Tibial artery (tissue), 4 donors: Measurements from ENCODE around the gene PRICKLE2.

Experiments used
- DNase-seq, 2 donors: peaks; one replicate each; pipeline ENCODE4 v3.0.0-alpha.2; 2019
- H3K27ac ChIP-seq, 2 donors: fragments of 200-600 bp; sonication (generic) in 1 of 2; 1 replicate in 1 of 2; 2 replicates in 1 of 2; pipeline ENCODE4 v1.5.1; 2018 to 2019; ENCODE audit warnings: mild to moderate bottlenecking in 1 of 2
- H3K27me3 ChIP-seq, 2 donors: fragments of 200-600 bp; sonication (generic) in 1 of 2; one replicate each; pipeline versions ENCODE4 v1.5.1 to v1.6.0; 2016 to 2019
- H3K36me3 ChIP-seq, 3 donors: fragments of 200-600 bp; sonication (generic) in 2 of 3; one replicate each; pipeline ENCODE4 v1.5.1; 2016 to 2019; ENCODE audit warnings: mild to moderate bottlenecking in 2 of 3
- H3K4me1 ChIP-seq, 4 donors: fragments of 200-600 bp; sonication (generic) in 2 of 4; 1 replicate in 3 of 4; 2 replicates in 1 of 4; pipeline ENCODE4 v1.5.1; 2016 to 2019
- H3K4me3 ChIP-seq, 2 donors: fragments of 200-600 bp; sonication (generic) in 1 of 2; 1 replicate in 1 of 2; 2 replicates in 1 of 2; pipeline ENCODE4 v1.5.1; 2018 to 2019; ENCODE audit warnings: mild to moderate bottlenecking in 2 of 2
- H3K9me3 ChIP-seq, 3 donors: fragments of 200-600 bp; sonication (generic) in 1 of 3; one replicate each; pipeline ENCODE4 v1.5.1; 2016 to 2019
- intact Hi-C: fragments of 100-400 bp; cut with DNase I; formaldehyde crosslinking; loops from one replicate; pipeline ENCODE4 v1.15.0; 2023; ENCODE audit warnings: low total_unique reads
- TF ChIP-seq, protein P1 (sequence below), 2 experiments: fragments of 200-600 bp in 1 of 2; fragments of 450-650 bp in 1 of 2; IDR thresholded peaks; one replicate each; pipeline ENCODE4 v1.5.1; 2017 to 2019; ENCODE audit warnings: antibody characterized with exemption in 2 of 2, mild to moderate bottlenecking in 1 of 2, moderate library complexity in 1 of 2

The PRICKLE2 gene

GRCh38 chr3:64131725-64132469, 93.4 kb downstream of the PRICKLE2 start:
- intact Hi-C loops = no loop called here

DNA sequence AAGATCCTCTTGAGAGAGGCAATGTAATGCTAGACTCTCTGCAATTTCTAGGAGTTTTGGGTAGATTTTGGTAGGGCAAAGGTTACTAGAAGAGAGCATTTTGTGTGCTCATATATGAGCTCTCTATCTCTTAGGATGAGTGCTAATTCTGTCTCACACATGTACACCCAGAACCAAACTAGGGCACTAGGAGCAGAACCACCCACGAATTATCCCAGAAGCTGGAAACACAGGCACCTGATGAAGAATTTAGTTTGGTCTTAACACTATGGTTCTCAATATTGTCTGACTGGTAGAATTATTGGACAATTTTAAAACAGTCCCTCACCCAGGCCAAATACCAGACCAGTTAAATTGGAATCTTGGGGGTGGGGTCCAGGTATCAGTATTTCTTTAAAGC, 94.8 kb downstream of the PRICKLE2 start:
- Histone ChIP-seq H3K27ac (no peak overlapping the region), H3K4me3 (no peak overlapping the region), H3K36me3 (peaks cover 0 to 17% (median 17%) of the 10 kb centered on the region in 3 donors), H3K9me3 (no peaks in the 10 kb centered on the region), H3K27me3 (no peaks in the 10 kb centered on the region), H3K4me1 (peaks cover 0 to 20% (median 6%) of the 10 kb centered on the region in 4 donors)
- no peak for DNase-seq
- intact Hi-C loops = no loop called here
- TF ChIP-seq, protein P1, sequence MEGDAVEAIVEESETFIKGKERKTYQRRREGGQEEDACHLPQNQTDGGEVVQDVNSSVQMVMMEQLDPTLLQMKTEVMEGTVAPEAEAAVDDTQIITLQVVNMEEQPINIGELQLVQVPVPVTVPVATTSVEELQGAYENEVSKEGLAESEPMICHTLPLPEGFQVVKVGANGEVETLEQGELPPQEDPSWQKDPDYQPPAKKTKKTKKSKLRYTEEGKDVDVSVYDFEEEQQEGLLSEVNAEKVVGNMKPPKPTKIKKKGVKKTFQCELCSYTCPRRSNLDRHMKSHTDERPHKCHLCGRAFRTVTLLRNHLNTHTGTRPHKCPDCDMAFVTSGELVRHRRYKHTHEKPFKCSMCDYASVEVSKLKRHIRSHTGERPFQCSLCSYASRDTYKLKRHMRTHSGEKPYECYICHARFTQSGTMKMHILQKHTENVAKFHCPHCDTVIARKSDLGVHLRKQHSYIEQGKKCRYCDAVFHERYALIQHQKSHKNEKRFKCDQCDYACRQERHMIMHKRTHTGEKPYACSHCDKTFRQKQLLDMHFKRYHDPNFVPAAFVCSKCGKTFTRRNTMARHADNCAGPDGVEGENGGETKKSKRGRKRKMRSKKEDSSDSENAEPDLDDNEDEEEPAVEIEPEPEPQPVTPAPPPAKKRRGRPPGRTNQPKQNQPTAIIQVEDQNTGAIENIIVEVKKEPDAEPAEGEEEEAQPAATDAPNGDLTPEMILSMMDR (IDR thresholded peaks at IDR 0.05) = no peak

More at GRCh38 chr3:64131725-64132469, 93.4 kb downstream of the PRICKLE2 start:
- H3K4me3 ChIP-seq = no peak overlapping the region
- no peaks in the 10 kb centered on the region for H3K9me3 ChIP-seq
- H3K27ac ChIP-seq = no peak overlapping the region
- TF ChIP-seq, protein P1 (IDR thresholded peaks at IDR 0.05) = no peak
- H3K36me3 ChIP-seq = peaks cover 0 to 17% (median 11%) of the 10 kb centered on the region in 3 donors
- DNase-seq = no peak
- H3K27me3 ChIP-seq = no peaks in the 10 kb centered on the region
- peaks cover 0 to 20% (median 6%) of the 10 kb centered on the region in 4 donors for H3K4me1 ChIP-seq

DNA sequence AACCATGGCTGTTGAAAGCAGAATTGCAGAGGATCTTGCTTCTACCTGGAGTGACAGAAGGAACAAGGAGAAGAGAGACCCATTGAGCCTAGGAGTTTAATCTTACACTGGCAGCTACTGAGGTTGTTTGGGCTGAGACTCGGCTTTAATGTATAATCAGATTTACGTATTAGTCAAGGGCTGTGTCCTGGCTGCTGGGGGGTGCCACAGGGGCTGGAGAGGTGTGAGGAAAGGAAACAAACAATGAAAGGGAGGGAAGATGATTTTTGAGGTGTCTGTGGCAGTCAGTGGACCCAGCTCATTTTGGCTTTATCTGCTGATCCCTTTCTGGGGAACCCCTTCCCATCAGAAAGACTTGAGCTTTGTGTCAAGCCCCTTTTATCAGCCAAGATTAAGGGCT, 95.7 kb downstream of the PRICKLE2 start:
- peaks cover 0 to 20% (median 6%) of the 10 kb centered on the region in 4 donors for H3K4me1 ChIP-seq
- H3K4me3 ChIP-seq = no peak overlapping the region
- no peak for DNase-seq
- no peaks in the 10 kb centered on the region for H3K27me3 ChIP-seq
- H3K36me3 ChIP-seq = peaks cover 0 to 24% (median 24%) of the 10 kb centered on the region in 3 donors
- intact Hi-C loops = no loop called here
- no peaks in the 10 kb centered on the region for H3K9me3 ChIP-seq
- H3K27ac ChIP-seq = no peak overlapping the region
- TF ChIP-seq, protein P1 (IDR thresholded peaks at IDR 0.05) = no peak

GRCh38 chr3:64129106-64129505, 96.2 kb downstream of the PRICKLE2 start:
- H3K4me3 ChIP-seq = no peak overlapping the region
- H3K36me3 ChIP-seq = peaks cover 0 to 24% (median 23%) of the 10 kb centered on the region in 3 donors
- no peaks in the 10 kb centered on the region for H3K9me3 ChIP-seq
- H3K27ac ChIP-seq = no peak overlapping the region
- H3K4me1 ChIP-seq = peaks cover 0 to 20% (median 6%) of the 10 kb centered on the region in 4 donors
- H3K27me3 ChIP-seq = no peaks in the 10 kb centered on the region
- no peak for DNase-seq
- intact Hi-C loops = no loop called here
- TF ChIP-seq, protein P1 (IDR thresholded peaks at IDR 0.05) = no peak

- no peaks in the 10 kb centered on the region for H3K27me3 ChIP-seq
- peaks cover 0 to 25% (median 24%) of the 10 kb centered on the region in 3 donors for H3K36me3 ChIP-seq
- no peak overlapping the region for H3K4me3 ChIP-seq
- H3K4me1 ChIP-seq = peaks cover 0 to 20% (median 0%) of the 10 kb centered on the region in 4 donors
- intact Hi-C loops = no loop called here
- H3K27ac ChIP-seq = no peak overlapping the region
- DNase-seq = no peak
- no peaks in the 10 kb centered on the region for H3K9me3 ChIP-seq
- TF ChIP-seq, protein P1 (IDR thresholded peaks at IDR 0.05) = no peak
Observed at GRCh38 chr3:64125561-64125960, 99.7 kb downstream of the PRICKLE2 start.
